Activated CD8-positive, alpha-beta memory T cell treated with anti-CD3 and anti-CD28 coated beads, Interleukin-2, amount 10 ng/mL, durations not matched to agents 7 days and 5 days (primary cell): ENCODE data around the gene GARNL3. TPM values are rescaled to one million over a fixed set of nuclear protein-coding genes. Genes with fewer than 3 reads are reported as not detected.
A peak's percentile ranks its signal among the peaks of the same experiment; 100 is the strongest.

Experiments used
- ATAC-seq: fragments of 150-1000 bp; cut with Tn5 transposase; one replicate; pipeline ENCODE4 v1.10.0; 2021; ENCODE audit warnings: moderate library complexity
- CTCF ChIA-PET: fragments of 350-600 bp; sonication (Branson Sonifier 250); formaldehyde crosslinking; loops from one replicate; lab custom pipeline; 2021; ENCODE audit warnings: antibody characterized with exemption; lab: Charles Lee
- DNase-seq: peaks from one replicate; pipeline ENCODE4 v3.0.0-alpha.2; 2020
- H3K27ac Mint-ChIP-seq: one replicate; pipeline ENCODE4 v1.8.0; 2021; ENCODE audit warnings: mild to moderate bottlenecking, mixed read lengths
- H3K27me3 Mint-ChIP-seq: one replicate; pipeline ENCODE4 v1.8.0; 2021; ENCODE audit warnings: mixed read lengths
- H3K36me3 Mint-ChIP-seq: one replicate; pipeline ENCODE4 v1.8.0; 2021; ENCODE audit warnings: mild to moderate bottlenecking, mixed read lengths
- H3K4me1 Mint-ChIP-seq: one replicate; pipeline ENCODE4 v1.8.0; 2021; ENCODE audit warnings: mixed read lengths
- H3K4me3 Mint-ChIP-seq: one replicate; pipeline ENCODE4 v1.8.0; 2021; ENCODE audit warnings: mild to moderate bottlenecking, moderate library complexity, mixed read lengths
- H3K9me3 Mint-ChIP-seq: one replicate; pipeline ENCODE4 v1.8.0; 2022; ENCODE audit warnings: low read depth, mixed read lengths
- total RNA-seq, 2 experiments: library from RNA; stranded (reverse); gene quantifications; one replicate each; pipeline ENCODE4 v1.2.3, GENCODE V29; 2021

GARNL3 gene
- total RNA-seq, 2 experiments from 2014 or later: 4.0 to 4.3 TPM

DNA sequence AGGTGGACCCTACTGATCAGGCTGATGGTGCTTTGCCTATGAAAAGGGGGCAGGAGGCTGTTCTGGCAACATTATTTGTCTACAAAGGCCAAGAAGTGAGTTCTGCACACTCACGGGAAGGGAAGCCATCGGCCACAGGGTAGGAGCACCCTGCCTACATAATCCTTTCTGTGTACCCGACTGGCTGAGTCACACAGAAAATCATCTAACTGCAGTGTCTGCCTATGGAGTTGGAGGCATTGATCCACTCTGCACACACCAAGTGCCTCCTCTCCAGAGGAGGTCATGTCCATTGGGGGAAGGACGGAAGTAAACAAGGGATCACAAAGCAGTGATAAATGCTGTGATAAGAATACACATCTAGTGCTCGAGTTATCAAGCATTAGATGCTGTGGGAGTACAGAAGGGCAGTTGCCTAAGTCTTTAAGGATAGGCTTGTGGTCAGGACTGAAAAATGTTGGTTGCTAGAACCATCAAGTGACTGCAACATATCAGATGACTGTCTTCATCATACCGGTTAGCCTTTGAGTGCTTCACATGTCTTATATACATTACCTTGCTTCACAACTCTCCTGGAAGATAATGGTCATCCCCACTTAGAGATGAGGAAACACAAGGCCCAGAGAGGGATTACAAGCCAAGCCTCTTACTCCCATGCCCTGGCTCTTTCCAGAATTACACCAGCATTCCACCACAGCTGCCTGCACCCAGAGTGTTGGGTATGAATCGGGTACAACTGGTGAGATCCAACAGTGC, 131.1 kb downstream of the GARNL3 start:
- peak overlapping the region; percentile 61 for H3K4me3 Mint-ChIP-seq
- H3K36me3 Mint-ChIP-seq: no peaks in the 10 kb centered on the region
- DNase-seq (no peak), ATAC-seq (no peak)
- peak overlapping the region; percentile 17 for H3K27ac Mint-ChIP-seq
- CTCF ChIA-PET: interaction anchor here (1.4 to 2.0 kb wide), 6 partner anchors 28 to 180 kb away, joined by 4 to 15 read pairs (median 10); partner anchors contain the start of gene ZNF79
- H3K9me3 Mint-ChIP-seq: no peaks in the 10 kb centered on the region
- peaks cover 31% of the 10 kb centered on the region for H3K27me3 Mint-ChIP-seq
- H3K4me1 Mint-ChIP-seq: peaks cover 19% of the 10 kb centered on the region

DNA sequence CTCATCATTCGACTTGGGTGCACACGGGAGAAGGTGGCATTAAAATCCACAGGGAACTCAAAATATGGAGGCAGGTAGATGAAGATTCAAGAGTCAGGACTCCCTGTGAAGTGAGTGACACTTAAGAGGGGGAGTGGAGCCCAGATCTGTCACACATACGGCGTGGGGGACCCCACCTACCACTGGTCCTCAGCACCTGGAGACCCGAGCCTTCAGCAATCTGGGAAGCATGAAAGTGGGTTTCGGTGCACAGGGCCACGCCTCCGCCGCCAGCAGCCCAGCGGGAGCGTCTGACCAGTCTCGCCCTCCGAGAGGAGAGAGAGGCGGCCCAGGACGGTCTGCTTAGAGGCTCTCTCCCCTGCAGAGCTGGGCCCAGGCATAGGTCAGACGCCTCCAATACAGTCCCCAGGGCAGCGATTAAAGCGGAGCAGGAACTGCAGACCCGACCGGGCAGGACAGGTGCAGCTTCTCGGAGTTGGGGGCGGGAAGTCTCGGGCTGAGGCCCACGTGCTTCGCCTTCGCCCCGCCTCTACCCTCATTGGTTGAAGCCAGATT, 131.8 kb downstream of the GARNL3 start:
- peak overlapping the region; percentile 43 for H3K27ac Mint-ChIP-seq
- H3K36me3 Mint-ChIP-seq: no peaks in the 10 kb centered on the region
- DNase-seq (no peak), ATAC-seq (no peak)
- H3K9me3 Mint-ChIP-seq: no peaks in the 10 kb centered on the region
- peak overlapping the region; percentile 61 for H3K4me3 Mint-ChIP-seq
- CTCF ChIA-PET: interaction anchor here (0.6 to 2.0 kb wide), 22 partner anchors 8 to 455 kb away, joined by 3 to 15 read pairs (median 4); partner anchors contain the start of gene ZNF79
- H3K27me3 Mint-ChIP-seq: peaks cover 31% of the 10 kb centered on the region
- H3K4me1 Mint-ChIP-seq: peaks cover 18% of the 10 kb centered on the region

DNA sequence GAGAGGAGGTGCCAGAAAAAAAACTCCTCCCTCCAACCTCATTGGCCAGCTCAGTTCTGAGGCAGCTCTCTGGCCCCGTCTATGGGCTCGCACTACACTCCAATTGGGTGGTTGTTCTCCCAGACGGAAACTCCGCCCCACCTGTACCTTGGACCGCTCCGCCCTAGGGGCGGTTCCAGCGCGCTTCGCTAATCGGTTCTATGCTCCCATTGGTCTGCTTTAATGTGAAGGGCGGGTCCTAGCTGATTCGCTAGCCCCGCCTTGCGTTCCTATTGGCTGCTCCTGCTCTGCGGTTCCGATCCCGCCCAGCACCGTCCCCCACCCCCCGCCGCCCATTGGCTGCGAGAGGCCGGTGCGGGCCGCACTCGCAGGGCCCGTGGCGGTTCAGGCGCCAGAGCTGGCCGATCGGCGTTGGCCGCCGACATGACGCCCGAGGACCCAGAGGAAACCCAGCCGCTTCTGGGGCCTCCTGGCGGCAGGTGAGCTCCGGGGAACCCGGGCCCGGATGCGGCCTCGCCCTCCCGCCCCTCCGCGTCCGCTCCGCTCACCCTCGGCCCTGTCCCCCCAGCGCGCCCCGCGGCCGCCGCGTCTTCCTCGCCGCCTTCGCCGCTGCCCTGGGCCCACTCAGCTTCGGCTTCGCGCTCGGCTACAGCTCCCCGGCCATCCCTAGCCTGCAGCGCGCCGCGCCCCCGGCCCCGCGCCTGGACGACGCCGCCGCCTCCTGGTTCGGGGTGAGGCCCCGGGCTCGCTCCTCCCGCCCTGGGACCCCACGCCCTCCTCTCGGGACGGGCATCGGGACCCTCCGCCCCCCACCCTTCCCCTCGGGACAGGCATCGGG, 132.5 kb downstream of the GARNL3 start, which contains the start of gene SLC2A8:
TSS of gene SLC2A8 (plus strand) at position 362 of the 838 bp plus-strand sequence. CDS start at position 424, 62 bp downstream.
- Mint-ChIP-seq H3K4me1 (peaks cover 18% of the 10 kb centered on the region), H3K9me3 (no peaks in the 10 kb centered on the region), H3K4me3 (peak within 1 kb of the TSS; percentile 68), H3K27me3 (peaks cover 27% of the 10 kb centered on the region), H3K27ac (peak within 1 kb of the TSS; percentile 43), H3K36me3 (no peaks in the 10 kb centered on the region)
- ATAC-seq (peak; percentile 94), DNase-seq (peak; percentile 99)
- CTCF ChIA-PET: interaction anchor here (0.6 to 2.0 kb wide), 24 partner anchors 9 to 456 kb away, joined by 3 to 15 read pairs (median 4); partner anchors contain the start of gene ZNF79

DNA sequence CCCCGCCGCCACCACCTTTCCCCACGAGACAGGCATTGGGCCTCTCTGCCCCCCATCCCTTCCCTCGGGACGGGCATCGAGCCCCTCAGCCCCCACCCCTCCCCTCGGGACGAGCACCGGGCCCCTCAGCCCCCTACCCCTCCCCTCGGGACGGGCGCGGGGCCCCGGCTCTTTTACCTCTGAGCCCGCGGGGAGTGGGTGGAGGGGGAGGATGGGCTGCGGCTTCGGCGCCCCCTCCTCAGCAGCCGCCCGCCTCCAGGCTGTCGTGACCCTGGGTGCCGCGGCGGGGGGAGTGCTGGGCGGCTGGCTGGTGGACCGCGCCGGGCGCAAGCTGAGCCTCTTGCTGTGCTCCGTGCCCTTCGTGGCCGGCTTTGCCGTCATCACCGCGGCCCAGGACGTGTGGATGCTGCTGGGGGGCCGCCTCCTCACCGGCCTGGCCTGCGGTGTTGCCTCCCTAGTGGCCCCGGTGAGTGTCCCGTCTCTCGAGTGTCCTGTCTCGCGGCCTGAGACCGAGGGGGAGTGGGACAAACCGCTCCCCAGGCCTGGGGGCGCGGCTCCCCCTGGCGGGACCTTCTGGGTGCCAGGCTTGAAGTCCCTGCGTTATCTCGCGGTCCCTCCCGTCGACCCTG, 133.2 kb downstream of the GARNL3 start:
- CTCF ChIA-PET: interaction anchor here (0.7 to 3.1 kb wide), 18 partner anchors 10 to 457 kb away, joined by 3 to 15 read pairs (median 6); partner anchors contain the start of gene ZNF79
- peaks cover 18% of the 10 kb centered on the region for H3K4me1 Mint-ChIP-seq
- peak overlapping the region; percentile 47 for H3K27ac Mint-ChIP-seq
- H3K4me3 Mint-ChIP-seq: peak overlapping the region; percentile 68
- H3K36me3 Mint-ChIP-seq: no peaks in the 10 kb centered on the region
- ATAC-seq: no peak
- peaks cover 22% of the 10 kb centered on the region for H3K27me3 Mint-ChIP-seq
- H3K9me3 Mint-ChIP-seq: no peaks in the 10 kb centered on the region
- peak; percentile 60 for DNase-seq

DNA sequence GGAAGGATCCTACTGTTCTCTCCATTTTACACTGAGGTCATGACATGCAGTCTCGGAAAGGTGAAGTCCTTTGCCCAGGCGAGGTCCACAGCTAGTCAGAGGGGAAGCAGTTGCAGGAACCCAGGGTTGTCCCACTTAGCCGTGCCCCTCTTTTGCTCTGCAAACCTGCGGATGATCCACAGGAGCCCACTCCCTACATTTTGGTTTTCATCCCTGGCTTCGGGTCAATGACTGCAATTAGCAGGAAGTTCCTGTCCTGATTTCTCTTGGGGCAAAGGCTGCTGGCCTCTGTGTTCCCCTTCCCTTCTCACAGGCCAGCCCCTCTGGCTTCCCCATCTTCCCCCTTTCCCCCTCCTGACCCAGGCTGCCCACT, 133.7 kb downstream of the GARNL3 start:
- no peaks in the 10 kb centered on the region for H3K9me3 Mint-ChIP-seq
- ATAC-seq: no peak
- CTCF ChIA-PET: interaction anchor here (1.2 to 3.1 kb wide), 5 partner anchors 10 to 183 kb away, joined by 3 to 13 read pairs (median 6); no protein-coding TSS in a partner anchor
- peak overlapping the region; percentile 47 for H3K27ac Mint-ChIP-seq
- no peaks in the 10 kb centered on the region for H3K36me3 Mint-ChIP-seq
- peak overlapping the region; percentile 68 for H3K4me3 Mint-ChIP-seq
- H3K4me1 Mint-ChIP-seq: peaks cover 18% of the 10 kb centered on the region
- peaks cover 19% of the 10 kb centered on the region for H3K27me3 Mint-ChIP-seq
- no peak for DNase-seq

DNA sequence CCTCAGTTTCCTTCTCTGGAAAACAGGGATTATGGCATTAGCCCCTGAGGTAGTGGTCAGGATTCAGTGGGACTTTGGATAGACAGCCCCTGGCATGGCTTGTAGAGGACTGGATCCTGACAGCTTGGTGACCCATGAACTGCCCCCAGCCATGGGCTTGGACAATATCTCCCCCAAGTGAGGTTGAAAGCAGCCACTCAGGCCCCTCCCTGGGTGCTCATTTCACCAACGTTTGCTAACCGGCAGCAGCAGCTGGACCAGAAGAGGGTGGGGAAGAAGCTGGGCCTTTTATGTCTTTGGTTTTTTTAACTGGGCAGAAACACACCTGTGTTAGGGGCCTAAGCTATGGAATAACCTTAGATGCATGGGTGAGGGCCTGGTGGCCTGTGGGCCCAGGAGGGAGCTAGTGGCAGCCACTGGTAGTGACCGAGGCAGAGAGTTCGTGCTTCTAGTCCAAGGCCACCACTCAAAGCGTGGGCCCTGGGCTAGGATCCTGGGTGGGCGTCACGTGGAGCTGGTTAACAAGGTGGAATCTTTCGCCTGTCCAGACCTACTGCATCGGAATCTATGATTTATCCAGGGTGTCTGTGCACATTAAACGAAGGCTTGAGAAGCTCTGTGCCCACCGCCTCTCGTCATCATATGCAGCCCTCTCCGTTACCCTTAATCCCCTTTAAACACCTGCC, 134.3 kb downstream of the GARNL3 start:
- Mint-ChIP-seq H3K4me1 (peaks cover 18% of the 10 kb centered on the region), H3K27ac (no peak overlapping the region), H3K36me3 (no peaks in the 10 kb centered on the region), H3K4me3 (no peak overlapping the region), H3K27me3 (peaks cover 15% of the 10 kb centered on the region), H3K9me3 (no peaks in the 10 kb centered on the region)
- ATAC-seq: no peak
- no peak for DNase-seq
- CTCF ChIA-PET: interaction anchor here (1.2 to 3.1 kb wide), 6 partner anchors 10 to 184 kb away, joined by 3 to 13 read pairs (median 4); no protein-coding TSS in a partner anchor

DNA sequence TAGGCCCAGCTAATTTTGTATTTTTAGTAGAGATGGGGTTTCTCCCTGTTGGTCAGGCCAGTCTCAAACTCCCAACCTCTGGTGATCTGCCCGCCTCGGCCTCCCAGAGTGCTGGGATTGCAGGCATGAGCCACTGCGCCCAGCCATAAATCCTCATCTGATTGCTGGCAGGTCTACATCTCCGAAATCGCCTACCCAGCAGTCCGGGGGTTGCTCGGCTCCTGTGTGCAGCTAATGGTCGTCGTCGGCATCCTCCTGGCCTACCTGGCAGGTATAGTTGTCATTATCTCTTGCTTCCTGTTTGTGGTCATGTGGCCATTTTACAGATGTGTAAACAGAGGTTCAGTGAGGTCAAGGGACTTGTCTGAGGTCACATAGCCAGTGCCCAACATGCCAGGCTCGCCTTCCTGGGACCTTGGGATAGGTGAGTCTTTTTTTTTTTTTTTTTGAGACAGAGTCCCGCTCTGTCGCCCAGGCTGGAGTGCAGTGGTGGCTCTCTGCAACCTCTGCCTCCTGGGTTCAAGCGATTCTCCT, 135.2 kb downstream of the GARNL3 start:
- H3K4me3 Mint-ChIP-seq: no peak overlapping the region
- peaks cover 18% of the 10 kb centered on the region for H3K4me1 Mint-ChIP-seq
- CTCF ChIA-PET: interaction anchor here (0.7 to 3.1 kb wide), 8 partner anchors 11 to 184 kb away, joined by 3 to 13 read pairs (median 3); no protein-coding TSS in a partner anchor
- H3K9me3 Mint-ChIP-seq: no peaks in the 10 kb centered on the region
- H3K27me3 Mint-ChIP-seq: peaks cover 13% of the 10 kb centered on the region
- no peak for ATAC-seq
- no peak for DNase-seq
- no peak overlapping the region for H3K27ac Mint-ChIP-seq
- no peaks in the 10 kb centered on the region for H3K36me3 Mint-ChIP-seq

DNA sequence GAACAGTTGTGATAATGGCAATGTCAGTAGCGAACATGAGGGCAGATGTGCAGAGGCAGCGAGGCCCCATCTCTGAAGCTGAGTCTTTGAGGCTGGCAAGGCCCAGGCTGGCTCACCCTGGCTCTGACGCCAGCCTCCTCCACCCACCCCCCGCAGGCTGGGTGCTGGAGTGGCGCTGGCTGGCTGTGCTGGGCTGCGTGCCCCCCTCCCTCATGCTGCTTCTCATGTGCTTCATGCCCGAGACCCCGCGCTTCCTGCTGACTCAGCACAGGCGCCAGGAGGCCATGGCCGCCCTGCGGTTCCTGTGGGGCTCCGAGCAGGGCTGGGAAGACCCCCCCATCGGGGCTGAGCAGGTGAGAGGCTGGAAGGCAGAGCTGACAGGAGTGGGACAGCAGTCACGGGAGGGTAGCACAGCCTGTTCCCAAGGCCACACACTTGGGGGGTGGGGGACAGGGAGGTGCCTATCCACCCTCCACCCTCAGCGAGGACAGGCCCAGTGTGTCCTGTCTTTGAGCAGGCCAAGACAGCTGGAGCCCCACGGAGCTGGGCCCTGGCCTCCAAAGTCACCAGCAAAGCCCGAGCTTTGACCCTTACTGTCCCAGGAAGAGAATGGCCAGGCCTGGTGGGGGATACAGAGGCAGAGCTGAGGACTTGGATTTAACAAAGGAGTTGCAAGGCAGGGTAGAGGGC, 138.0 kb downstream of the GARNL3 start:
- DNase-seq (no peak), ATAC-seq (no peak)
- no peak overlapping the region for H3K4me3 Mint-ChIP-seq
- H3K4me1 Mint-ChIP-seq: peaks cover 4% of the 10 kb centered on the region
- no peak overlapping the region for H3K27ac Mint-ChIP-seq
- CTCF ChIA-PET: no interaction called here
- H3K36me3 Mint-ChIP-seq: no peaks in the 10 kb centered on the region
- no peaks in the 10 kb centered on the region for H3K27me3 Mint-ChIP-seq
- H3K9me3 Mint-ChIP-seq: no peaks in the 10 kb centered on the region

DNA sequence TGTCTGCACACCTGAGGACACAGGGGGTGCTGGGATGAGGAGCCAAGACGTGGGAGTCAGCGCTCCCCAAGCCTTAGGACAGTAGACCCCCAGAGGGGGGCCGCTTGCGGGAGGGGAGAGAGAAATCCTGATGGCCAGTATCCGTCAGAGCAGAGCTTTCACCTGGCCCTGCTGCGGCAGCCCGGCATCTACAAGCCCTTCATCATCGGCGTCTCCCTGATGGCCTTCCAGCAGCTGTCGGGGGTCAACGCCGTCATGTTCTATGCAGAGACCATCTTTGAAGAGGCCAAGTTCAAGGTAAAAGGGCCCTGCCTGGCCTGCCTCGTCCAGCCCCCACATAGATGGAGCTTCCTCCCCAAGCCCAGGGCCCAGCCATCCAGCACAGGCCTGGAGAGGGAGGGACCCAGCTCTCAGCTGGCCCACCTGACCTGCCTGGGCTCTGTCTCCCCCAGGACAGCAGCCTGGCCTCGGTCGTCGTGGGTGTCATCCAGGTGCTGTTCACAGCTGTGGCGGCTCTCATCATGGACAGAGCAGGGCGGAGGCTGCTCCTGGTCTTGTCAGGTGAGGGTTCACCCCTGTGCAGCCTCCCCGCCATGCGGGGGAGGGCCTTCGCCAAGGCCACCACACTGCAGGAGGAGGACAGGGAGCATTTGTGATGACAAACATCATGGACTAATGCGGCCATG, 139.1 kb downstream of the GARNL3 start:
- no peak for DNase-seq
- Mint-ChIP-seq H3K27ac (no peak overlapping the region), H3K36me3 (no peaks in the 10 kb centered on the region), H3K4me1 (no peaks in the 10 kb centered on the region), H3K9me3 (no peaks in the 10 kb centered on the region), H3K27me3 (no peaks in the 10 kb centered on the region), H3K4me3 (no peak overlapping the region)
- CTCF ChIA-PET: no interaction called here
- no peak for ATAC-seq

DNA sequence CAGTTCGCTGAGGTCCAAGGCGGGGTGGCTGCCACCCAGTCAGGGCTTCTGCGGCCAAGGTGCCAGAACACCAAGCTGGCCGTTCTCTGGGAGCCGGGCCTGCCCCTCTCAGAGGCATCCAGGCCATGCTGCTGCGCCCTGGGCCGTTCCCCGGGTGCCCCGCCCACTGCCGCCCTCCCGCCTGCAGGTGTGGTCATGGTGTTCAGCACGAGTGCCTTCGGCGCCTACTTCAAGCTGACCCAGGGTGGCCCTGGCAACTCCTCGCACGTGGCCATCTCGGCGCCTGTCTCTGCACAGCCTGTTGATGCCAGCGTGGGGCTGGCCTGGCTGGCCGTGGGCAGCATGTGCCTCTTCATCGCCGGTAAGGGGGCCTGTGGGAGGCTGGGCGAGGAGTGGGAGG, 140.1 kb downstream of the GARNL3 start:
- Mint-ChIP-seq H3K27ac (no peak overlapping the region), H3K4me1 (no peaks in the 10 kb centered on the region), H3K27me3 (no peaks in the 10 kb centered on the region), H3K9me3 (no peaks in the 10 kb centered on the region), H3K4me3 (no peak overlapping the region), H3K36me3 (no peaks in the 10 kb centered on the region)
- ATAC-seq: no peak
- no peak for DNase-seq
- CTCF ChIA-PET: no interaction called here

DNA sequence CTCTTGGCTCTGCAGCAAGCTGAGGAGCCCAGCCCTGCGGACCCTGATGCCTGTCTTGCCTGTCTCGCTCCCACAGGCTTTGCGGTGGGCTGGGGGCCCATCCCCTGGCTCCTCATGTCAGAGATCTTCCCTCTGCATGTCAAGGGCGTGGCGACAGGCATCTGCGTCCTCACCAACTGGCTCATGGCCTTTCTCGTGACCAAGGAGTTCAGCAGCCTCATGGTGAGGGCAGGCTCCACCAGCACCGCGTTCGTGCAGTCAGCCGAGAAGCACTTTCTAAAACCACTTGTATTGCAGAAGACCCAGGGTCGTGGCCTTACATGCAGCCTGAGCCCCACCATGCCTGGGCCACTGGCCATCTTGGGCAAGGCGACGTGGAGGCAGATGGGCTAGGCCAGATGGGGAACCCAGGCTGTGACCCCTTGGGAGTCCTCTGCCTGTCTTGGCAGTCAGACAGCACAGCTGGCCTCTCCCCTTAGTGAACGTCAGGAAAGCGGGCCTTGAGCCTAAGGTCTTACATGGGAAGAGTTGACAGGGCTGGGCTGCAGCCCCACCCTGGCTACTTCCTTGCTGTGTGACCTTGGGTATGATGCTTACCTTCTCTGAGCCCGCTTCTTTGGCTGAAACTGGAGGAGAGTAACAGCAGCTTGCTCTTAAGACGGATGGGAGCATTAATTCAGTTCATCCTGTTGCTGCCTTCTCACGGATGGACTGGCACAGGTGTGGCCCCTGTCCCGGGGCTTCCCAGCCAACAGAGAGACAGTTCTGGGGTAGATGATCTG, 141.0 kb downstream of the GARNL3 start:
- Mint-ChIP-seq H3K4me3 (no peak overlapping the region), H3K36me3 (no peaks in the 10 kb centered on the region), H3K27me3 (no peaks in the 10 kb centered on the region), H3K27ac (no peak overlapping the region), H3K9me3 (no peaks in the 10 kb centered on the region), H3K4me1 (no peaks in the 10 kb centered on the region)
- no peak for ATAC-seq
- CTCF ChIA-PET: no interaction called here
- no peak for DNase-seq
